Calu3 (cell line): ENCODE data around the gene RBM41. TPM values are rescaled to one million over a fixed set of nuclear protein-coding genes. Genes with fewer than 3 reads are reported as not detected.
A peak's percentile ranks its signal among the peaks of the same experiment; 100 is the strongest.
"Not testable (repeated sequence)": the region's sequence is repeated elsewhere in the genome, so short reads cannot be mapped to it uniquely, and the experiment has no call there.

Source experiments
- BruUV-seq: library from RNA; stranded (reverse); fragments of 400-500 nt; replicated peaks from 2 replicates; lab custom pipeline; 2021; lab: Mats Ljungman, UMichigan
- CTCF ChIA-PET: fragments of 300-600 bp; sonication (Branson Sonifier 250); formaldehyde crosslinking; loops from one replicate; lab custom pipeline; 2022; ENCODE audit warnings: antibody characterized with exemption; lab: Charles Lee
- DNase-seq: peaks from one replicate; pipeline ENCODE4 v3.0.0; 2022
- H3K27ac Mint-ChIP-seq: one replicate; pipeline ENCODE4 v1.8.0; 2022; ENCODE audit warnings: mixed read lengths; ENCODE audit not compliant: unreplicated experiment
- H3K27me3 Mint-ChIP-seq: one replicate; pipeline ENCODE4 v1.8.0; 2022; ENCODE audit warnings: mixed read lengths; ENCODE audit not compliant: unreplicated experiment
- H3K36me3 Mint-ChIP-seq: one replicate; pipeline ENCODE4 v1.8.0; 2022; ENCODE audit warnings: mild to moderate bottlenecking, moderate library complexity, mixed read lengths; ENCODE audit not compliant: insufficient read depth, unreplicated experiment
- H3K4me1 Mint-ChIP-seq: one replicate; pipeline ENCODE4 v1.8.0; 2022; ENCODE audit warnings: mild to moderate bottlenecking, low read depth, mixed read lengths; ENCODE audit not compliant: unreplicated experiment
- H3K4me3 Mint-ChIP-seq: one replicate; pipeline ENCODE4 v1.8.0; 2022; ENCODE audit warnings: mild to moderate bottlenecking, low read depth, moderate library complexity, mixed read lengths; ENCODE audit not compliant: unreplicated experiment
- H3K9me3 Mint-ChIP-seq: one replicate; pipeline ENCODE4 v1.8.0; 2022; ENCODE audit warnings: low read depth, mixed read lengths; ENCODE audit not compliant: unreplicated experiment
- intact Hi-C: fragments of 100-400 bp; cut with micrococcal nuclease; formaldehyde crosslinking; loops from one replicate; pipeline ENCODE4 v1.10.0; 2022; ENCODE audit not compliant: unreplicated experiment
- total RNA-seq: library from RNA; stranded (reverse); gene quantifications from 2 replicates; pipeline ENCODE4 v1.2.3, GENCODE V29; 2022
- TF ChIP-seq, protein P1 (sequence below): fragments of 200-600 bp; IDR thresholded peaks from one replicate; pipeline ENCODE4 v1.8.0; 2022; ENCODE audit warnings: antibody characterized with exemption; ENCODE audit not compliant: unreplicated experiment

Gene RBM41
- total RNA-seq, 1 experiment from 2014 or later, result 36.0 TPM

DNA sequence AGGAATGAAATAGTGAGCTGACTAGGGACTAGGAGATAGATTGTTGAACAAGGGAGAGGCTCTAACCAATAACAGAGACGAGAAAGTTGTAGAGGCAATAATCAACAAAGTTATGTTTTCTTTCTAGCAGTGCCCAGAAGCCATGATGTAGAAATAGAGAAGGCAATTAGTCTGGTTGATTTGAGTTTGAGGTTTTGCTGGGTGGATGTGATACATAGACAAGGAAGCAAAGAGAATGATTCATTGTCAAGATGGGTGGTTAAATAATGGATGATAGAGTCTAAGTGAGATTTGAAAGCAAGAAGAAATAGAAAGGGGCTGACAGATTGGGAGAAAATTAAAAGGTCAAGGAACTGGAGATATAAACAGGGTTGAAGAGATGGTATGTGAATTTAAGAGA, 11.2 kb downstream of the RBM41 start:
- TF ChIP-seq, protein P1, sequence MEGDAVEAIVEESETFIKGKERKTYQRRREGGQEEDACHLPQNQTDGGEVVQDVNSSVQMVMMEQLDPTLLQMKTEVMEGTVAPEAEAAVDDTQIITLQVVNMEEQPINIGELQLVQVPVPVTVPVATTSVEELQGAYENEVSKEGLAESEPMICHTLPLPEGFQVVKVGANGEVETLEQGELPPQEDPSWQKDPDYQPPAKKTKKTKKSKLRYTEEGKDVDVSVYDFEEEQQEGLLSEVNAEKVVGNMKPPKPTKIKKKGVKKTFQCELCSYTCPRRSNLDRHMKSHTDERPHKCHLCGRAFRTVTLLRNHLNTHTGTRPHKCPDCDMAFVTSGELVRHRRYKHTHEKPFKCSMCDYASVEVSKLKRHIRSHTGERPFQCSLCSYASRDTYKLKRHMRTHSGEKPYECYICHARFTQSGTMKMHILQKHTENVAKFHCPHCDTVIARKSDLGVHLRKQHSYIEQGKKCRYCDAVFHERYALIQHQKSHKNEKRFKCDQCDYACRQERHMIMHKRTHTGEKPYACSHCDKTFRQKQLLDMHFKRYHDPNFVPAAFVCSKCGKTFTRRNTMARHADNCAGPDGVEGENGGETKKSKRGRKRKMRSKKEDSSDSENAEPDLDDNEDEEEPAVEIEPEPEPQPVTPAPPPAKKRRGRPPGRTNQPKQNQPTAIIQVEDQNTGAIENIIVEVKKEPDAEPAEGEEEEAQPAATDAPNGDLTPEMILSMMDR, result no peak
- Mint-ChIP-seq H3K27me3 (no peaks in the 10 kb centered on the region), H3K4me1 (peaks cover 11% of the 10 kb centered on the region), H3K9me3 (no peaks in the 10 kb centered on the region), H3K27ac (no peak overlapping the region), H3K36me3 (no peaks in the 10 kb centered on the region), H3K4me3 (no peak overlapping the region)
- DNase-seq, result no peak
- intact Hi-C loops, result no loop called here
- CTCF ChIA-PET, result no interaction called here
- no TSS peak for BruUV-seq

DNA sequence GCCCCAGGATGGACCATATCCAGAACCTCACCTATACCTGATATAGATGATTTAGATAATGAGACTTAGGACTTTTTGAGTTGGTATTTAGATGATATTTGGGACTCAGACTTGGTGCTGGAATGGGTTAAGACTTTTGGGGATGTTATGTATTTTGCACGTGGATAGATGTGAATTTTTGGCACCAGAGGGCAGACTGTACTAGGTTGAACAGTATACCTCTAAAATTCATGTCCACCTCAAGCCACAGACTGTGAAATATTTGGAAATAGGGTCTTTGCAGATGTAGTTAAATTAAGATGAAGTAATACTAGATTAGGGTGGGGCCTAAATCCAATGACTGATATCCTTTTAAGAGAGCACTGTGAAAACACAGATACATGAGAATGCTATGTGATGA, 15.6 kb downstream of the RBM41 start:
- Mint-ChIP-seq H3K27me3 (no peaks in the 10 kb centered on the region), H3K4me3 (no peak overlapping the region), H3K4me1 (peaks cover 11% of the 10 kb centered on the region), H3K27ac (no peak overlapping the region), H3K36me3 (peaks cover 8% of the 10 kb centered on the region), H3K9me3 (no peaks in the 10 kb centered on the region)
- CTCF ChIA-PET, result interaction anchor here (1.1 kb wide), 1 partner anchor 170 kb away, joined by 5 read pairs; no protein-coding TSS in a partner anchor
- intact Hi-C loops, result loop anchor here (1.0 kb wide), 1 partner anchor 169 kb away; no protein-coding TSS in a partner anchor
- TF ChIP-seq, protein P1, result no peak
- no TSS peak for BruUV-seq
- DNase-seq, result peak; percentile 2

DNA sequence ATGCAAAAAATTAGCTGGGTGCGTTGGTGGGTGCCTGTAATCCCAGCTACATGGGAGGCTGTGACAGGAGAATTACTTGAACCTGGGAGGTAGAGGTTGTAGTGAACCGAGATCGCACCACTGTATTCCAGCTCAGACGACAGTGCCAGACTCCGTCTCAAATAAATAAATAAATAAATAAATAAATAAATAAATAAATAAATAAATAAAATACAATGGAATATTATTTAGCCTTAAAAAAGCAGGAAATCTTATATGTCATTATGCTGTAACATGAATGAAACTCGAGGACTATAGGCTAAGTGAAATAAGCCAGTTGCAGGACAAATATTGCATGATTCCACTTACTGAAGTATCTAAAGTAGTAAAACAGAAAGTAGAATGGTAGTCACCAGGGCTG, 42.5 kb downstream of the RBM41 start:
- TF ChIP-seq, protein P1, result no peak
- no peak overlapping the region for H3K27ac Mint-ChIP-seq
- H3K36me3 Mint-ChIP-seq, result peaks cover 11% of the 10 kb centered on the region
- no peaks in the 10 kb centered on the region for H3K27me3 Mint-ChIP-seq
- no TSS peak for BruUV-seq
- DNase-seq, result no peak
- CTCF ChIA-PET, result no interaction called here
- intact Hi-C loops, result no loop called here
- peaks cover 8% of the 10 kb centered on the region for H3K9me3 Mint-ChIP-seq
- no peaks in the 10 kb centered on the region for H3K4me1 Mint-ChIP-seq
- H3K4me3 Mint-ChIP-seq, result no peak overlapping the region

DNA sequence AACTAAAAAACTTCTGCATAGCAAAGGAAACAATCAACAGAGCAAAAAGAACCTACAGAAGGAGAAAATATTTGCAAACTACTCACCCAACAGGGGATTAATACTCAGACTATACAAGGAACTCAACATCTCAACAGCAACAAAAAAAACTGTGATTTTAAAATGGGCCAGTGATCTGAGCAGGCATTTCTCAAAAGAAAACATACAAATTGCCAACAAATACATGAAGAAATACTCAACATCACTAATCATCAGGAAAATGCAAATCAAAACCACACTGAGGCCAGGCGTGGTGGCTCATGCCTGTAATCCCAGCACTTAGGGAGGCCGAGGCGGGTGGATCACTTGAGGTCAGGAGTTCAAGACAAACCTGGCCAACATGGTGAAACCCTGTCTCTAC, 60.9 kb downstream of the RBM41 start:
- CTCF ChIA-PET, H3K4me1 Mint-ChIP-seq, H3K9me3 Mint-ChIP-seq, BruUV-seq, H3K36me3 Mint-ChIP-seq, DNase-seq, H3K27me3 Mint-ChIP-seq, H3K4me3 Mint-ChIP-seq, H3K27ac Mint-ChIP-seq, intact Hi-C loops: not testable (repeated sequence)

DNA sequence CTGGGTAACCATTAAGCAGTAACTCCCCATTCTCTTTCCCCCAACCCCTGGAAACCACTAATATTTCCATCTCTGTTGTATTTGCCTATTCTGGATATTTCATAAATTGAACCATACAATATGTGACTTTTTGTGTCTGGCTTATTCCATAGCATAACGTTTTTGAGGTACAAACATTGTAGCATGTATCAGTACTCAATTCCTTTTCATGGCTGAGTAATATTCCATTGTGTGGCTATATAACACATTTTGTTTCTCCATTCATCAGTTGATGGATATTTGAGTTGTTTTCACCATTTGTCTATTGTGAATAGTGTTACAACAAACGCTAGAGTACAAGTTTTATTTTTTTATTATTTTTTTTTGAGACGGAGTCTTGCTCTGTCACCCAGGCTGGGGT, 63.6 kb downstream of the RBM41 start:
- Mint-ChIP-seq H3K4me3 (no peak overlapping the region), H3K9me3 (no peaks in the 10 kb centered on the region), H3K27me3 (no peaks in the 10 kb centered on the region), H3K36me3 (peaks cover 9% of the 10 kb centered on the region), H3K4me1 (no peaks in the 10 kb centered on the region), H3K27ac (no peak overlapping the region)
- CTCF ChIA-PET, result no interaction called here
- no TSS peak for BruUV-seq
- no peak for DNase-seq
- intact Hi-C loops, result no loop called here
- TF ChIP-seq, protein P1, result no peak
